Sigmoid colon (tissue), 4 donors: ENCODE results near the gene FGFR4.

Experiments used
- POLR2A ChIP-seq, 2 donors: fragments of 450-650 bp; IDR thresholded peaks; one replicate each; pipeline ENCODE4 v1.6.1; 2016; ENCODE audit warnings: antibody characterized with exemption in 2 of 2, mild to moderate bottlenecking in 2 of 2, moderate library complexity in 2 of 2
- POLR2AphosphoS5 ChIP-seq, 4 donors: sonication (generic); formaldehyde crosslinking; IDR thresholded peaks; one replicate each; pipeline ENCODE4 v1.6.1; 2017; ENCODE audit warnings: antibody characterized with exemption in 4 of 4
- TF ChIP-seq, protein P1 (sequence below), 4 experiments: fragments of 450-650 bp in 3 of 4; fragments of 200-600 bp in 1 of 4; IDR thresholded peaks; one replicate each; pipeline ENCODE4 v1.5.1; 2016 to 2019; ENCODE audit warnings: antibody characterized with exemption in 4 of 4, mild to moderate bottlenecking in 3 of 4, moderate library complexity in 2 of 4

GRCh38 chr5:177131352-177132135, 44.8 kb downstream of the FGFR4 start:
- TF ChIP-seq POLR2AphosphoS5 (IDR thresholded peaks at IDR 0.05) (no peak), POLR2A (IDR thresholded peaks at IDR 0.05) (no peak)
- TF ChIP-seq, protein P1, sequence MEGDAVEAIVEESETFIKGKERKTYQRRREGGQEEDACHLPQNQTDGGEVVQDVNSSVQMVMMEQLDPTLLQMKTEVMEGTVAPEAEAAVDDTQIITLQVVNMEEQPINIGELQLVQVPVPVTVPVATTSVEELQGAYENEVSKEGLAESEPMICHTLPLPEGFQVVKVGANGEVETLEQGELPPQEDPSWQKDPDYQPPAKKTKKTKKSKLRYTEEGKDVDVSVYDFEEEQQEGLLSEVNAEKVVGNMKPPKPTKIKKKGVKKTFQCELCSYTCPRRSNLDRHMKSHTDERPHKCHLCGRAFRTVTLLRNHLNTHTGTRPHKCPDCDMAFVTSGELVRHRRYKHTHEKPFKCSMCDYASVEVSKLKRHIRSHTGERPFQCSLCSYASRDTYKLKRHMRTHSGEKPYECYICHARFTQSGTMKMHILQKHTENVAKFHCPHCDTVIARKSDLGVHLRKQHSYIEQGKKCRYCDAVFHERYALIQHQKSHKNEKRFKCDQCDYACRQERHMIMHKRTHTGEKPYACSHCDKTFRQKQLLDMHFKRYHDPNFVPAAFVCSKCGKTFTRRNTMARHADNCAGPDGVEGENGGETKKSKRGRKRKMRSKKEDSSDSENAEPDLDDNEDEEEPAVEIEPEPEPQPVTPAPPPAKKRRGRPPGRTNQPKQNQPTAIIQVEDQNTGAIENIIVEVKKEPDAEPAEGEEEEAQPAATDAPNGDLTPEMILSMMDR (IDR thresholded peaks at IDR 0.05), result no peak
